Measurements from ENCODE around the gene GALNT13. TPM values are rescaled to one million over a fixed set of nuclear protein-coding genes. Genes with fewer than 3 reads are reported as not detected.

GALNT13 gene
- total RNA-seq, 1 donor from 2014 or later: 0.13 TPM

DNA sequence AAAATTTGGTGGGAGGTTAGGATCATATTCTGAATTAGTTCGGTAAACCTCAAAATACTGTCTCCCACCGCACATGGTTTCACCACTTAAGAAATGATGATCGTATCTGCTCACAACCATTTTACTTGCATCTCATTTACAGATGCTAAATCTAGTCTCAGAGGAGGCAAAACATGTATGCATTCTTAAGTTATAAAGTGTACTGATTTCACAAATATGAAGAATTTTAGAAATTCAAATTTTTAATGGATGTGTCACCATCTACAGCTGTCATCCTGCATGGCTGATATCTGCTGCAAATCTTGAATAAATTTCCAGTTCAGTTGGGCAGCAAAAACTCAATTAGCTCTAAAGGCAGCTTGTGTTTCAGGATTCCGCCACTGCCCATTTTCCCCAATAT is 583.4 kb downstream of the GALNT13 start:
- no peak for DNase-seq (ENCODE audit: extremely low spot score, unreplicated experiment)
- TF ChIP-seq, protein P1, sequence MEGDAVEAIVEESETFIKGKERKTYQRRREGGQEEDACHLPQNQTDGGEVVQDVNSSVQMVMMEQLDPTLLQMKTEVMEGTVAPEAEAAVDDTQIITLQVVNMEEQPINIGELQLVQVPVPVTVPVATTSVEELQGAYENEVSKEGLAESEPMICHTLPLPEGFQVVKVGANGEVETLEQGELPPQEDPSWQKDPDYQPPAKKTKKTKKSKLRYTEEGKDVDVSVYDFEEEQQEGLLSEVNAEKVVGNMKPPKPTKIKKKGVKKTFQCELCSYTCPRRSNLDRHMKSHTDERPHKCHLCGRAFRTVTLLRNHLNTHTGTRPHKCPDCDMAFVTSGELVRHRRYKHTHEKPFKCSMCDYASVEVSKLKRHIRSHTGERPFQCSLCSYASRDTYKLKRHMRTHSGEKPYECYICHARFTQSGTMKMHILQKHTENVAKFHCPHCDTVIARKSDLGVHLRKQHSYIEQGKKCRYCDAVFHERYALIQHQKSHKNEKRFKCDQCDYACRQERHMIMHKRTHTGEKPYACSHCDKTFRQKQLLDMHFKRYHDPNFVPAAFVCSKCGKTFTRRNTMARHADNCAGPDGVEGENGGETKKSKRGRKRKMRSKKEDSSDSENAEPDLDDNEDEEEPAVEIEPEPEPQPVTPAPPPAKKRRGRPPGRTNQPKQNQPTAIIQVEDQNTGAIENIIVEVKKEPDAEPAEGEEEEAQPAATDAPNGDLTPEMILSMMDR (IDR thresholded peaks at IDR 0.05): no peak
- no peaks in the 10 kb centered on the region for H3K9me3 Mint-ChIP-seq (ENCODE audit: unreplicated experiment)
- H3K27me3 Mint-ChIP-seq (ENCODE audit: unreplicated experiment): peaks cover 3% of the 10 kb centered on the region
- no peak overlapping the region for H3K27ac Mint-ChIP-seq (ENCODE audit: unreplicated experiment)
- no peak overlapping the region for H3K4me3 Mint-ChIP-seq (ENCODE audit: unreplicated experiment)
- no peaks in the 10 kb centered on the region for H3K36me3 Mint-ChIP-seq (ENCODE audit: unreplicated experiment)
- H3K4me1 Mint-ChIP-seq (ENCODE audit: unreplicated experiment): peaks cover 14% of the 10 kb centered on the region

DNA sequence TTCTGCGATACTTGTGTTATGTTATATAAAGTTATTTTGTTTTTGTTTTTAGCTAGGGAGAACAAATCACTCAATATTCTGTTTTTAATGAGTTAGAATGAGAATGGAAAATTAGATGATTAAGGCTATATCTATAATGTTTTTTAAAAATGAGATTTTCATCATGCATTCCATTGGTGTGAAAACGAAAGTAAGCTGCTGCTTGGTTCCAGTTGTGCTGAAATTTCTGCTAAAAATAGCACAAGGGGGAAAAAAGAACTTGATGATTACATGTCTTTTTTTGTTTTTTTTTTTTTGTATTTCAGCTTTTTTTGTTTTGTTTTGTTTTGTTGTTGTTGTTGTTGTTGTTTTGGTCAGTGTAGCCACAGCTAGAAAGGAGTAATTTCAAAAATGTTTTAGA is 584.1 kb downstream of the GALNT13 start:
- Mint-ChIP-seq H3K36me3 (ENCODE audit: unreplicated experiment) (no peaks in the 10 kb centered on the region), H3K9me3 (ENCODE audit: unreplicated experiment) (no peaks in the 10 kb centered on the region), H3K27me3 (ENCODE audit: unreplicated experiment) (peaks cover 3% of the 10 kb centered on the region), H3K4me3 (ENCODE audit: unreplicated experiment) (peak overlapping the region; percentile 70), H3K4me1 (ENCODE audit: unreplicated experiment) (peaks cover 14% of the 10 kb centered on the region), H3K27ac (ENCODE audit: unreplicated experiment) (no peak overlapping the region)
- no peak for DNase-seq (ENCODE audit: extremely low spot score, unreplicated experiment)
- TF ChIP-seq, protein P1 (IDR thresholded peaks at IDR 0.05): no peak

DNA sequence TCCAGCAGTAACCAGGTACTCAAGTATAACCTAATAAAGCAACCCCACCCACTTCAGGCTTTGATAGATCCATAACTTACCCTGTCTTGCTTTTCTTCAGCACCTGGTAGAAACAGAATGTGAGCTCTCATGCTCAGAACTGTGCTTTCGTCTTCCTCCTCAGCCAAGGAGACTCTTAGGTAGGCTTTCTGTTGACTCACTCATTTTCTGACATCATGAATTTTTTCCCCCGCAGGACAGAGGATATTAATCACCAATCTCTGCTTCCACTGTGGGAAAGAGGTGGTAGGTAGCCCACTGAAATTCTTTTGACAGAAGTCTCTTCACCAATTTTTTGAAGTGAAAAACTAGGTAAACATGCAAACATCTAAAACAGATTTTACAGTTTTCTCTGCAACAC is 585.6 kb downstream of the GALNT13 start:
- Mint-ChIP-seq H3K27ac (ENCODE audit: unreplicated experiment) (no peak overlapping the region), H3K4me1 (ENCODE audit: unreplicated experiment) (peaks cover 14% of the 10 kb centered on the region), H3K9me3 (ENCODE audit: unreplicated experiment) (no peaks in the 10 kb centered on the region), H3K4me3 (ENCODE audit: unreplicated experiment) (no peak overlapping the region), H3K36me3 (ENCODE audit: unreplicated experiment) (no peaks in the 10 kb centered on the region), H3K27me3 (ENCODE audit: unreplicated experiment) (peaks cover 2% of the 10 kb centered on the region)
- TF ChIP-seq, protein P1 (IDR thresholded peaks at IDR 0.05): no peak
- DNase-seq (ENCODE audit: extremely low spot score, unreplicated experiment): no peak

DNA sequence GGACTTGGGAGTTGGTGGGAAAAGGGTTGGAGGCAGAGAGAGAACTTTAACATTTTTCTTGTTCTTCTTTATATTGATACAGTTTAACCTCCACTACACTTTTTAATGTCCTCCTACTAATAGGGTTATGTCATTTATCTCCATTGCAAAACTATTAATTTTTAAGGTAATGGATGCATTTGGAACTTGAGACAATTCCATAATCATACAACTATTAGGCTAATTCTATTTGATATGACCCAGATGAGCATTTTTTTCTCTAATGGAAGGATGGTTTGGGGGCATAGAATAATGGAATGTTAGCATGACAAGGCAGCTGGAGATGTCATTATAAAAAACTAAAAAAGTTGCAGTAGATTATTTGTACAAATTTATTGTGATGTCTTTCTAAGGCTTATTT is 587.6 kb downstream of the GALNT13 start:
- H3K4me3 Mint-ChIP-seq (ENCODE audit: unreplicated experiment): no peak overlapping the region
- H3K27ac Mint-ChIP-seq (ENCODE audit: unreplicated experiment): no peak overlapping the region
- TF ChIP-seq, protein P1 (IDR thresholded peaks at IDR 0.05): no peak

DNA sequence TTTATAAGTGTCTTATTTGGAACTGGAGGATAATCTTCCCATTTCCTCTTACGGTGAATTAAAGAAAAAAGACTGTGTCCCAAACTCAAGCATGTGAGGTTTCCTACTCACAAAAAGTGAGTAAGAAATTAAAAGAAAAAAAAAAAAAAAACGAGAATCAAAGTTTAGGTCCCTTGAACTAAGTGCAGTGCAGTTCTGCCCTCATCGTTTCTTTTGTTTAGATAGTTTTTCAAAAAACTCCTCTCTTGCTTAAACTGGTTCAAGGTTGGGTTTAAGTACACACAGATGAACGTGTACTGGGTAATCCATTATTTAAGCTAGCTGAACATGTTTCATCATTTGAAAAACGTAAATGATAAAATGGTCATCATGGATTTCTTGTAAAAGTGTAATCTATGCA is 590.9 kb downstream of the GALNT13 start:
- no peak overlapping the region for H3K27ac Mint-ChIP-seq (ENCODE audit: unreplicated experiment)
- H3K9me3 Mint-ChIP-seq (ENCODE audit: unreplicated experiment): no peaks in the 10 kb centered on the region
- TF ChIP-seq, protein P1 (IDR thresholded peaks at IDR 0.05): no peak
- H3K4me3 Mint-ChIP-seq (ENCODE audit: unreplicated experiment): no peak overlapping the region
- H3K27me3 Mint-ChIP-seq (ENCODE audit: unreplicated experiment): no peaks in the 10 kb centered on the region
- H3K4me1 Mint-ChIP-seq (ENCODE audit: unreplicated experiment): no peaks in the 10 kb centered on the region
- DNase-seq (ENCODE audit: extremely low spot score, unreplicated experiment): no peak
- no peaks in the 10 kb centered on the region for H3K36me3 Mint-ChIP-seq (ENCODE audit: unreplicated experiment)

More for the DNA sequence above, 587.6 kb downstream of the GALNT13 start:
- H3K4me1 Mint-ChIP-seq (ENCODE audit: unreplicated experiment): peaks cover 14% of the 10 kb centered on the region
- H3K27me3 Mint-ChIP-seq (ENCODE audit: unreplicated experiment): no peaks in the 10 kb centered on the region
- no peaks in the 10 kb centered on the region for H3K9me3 Mint-ChIP-seq (ENCODE audit: unreplicated experiment)
- no peaks in the 10 kb centered on the region for H3K36me3 Mint-ChIP-seq (ENCODE audit: unreplicated experiment)
- no peak for DNase-seq (ENCODE audit: extremely low spot score, unreplicated experiment)
